Skeletal muscle tissue (tissue), 4 donors: ENCODE results near the gene PIBF1. TPM values are rescaled to one million over a fixed set of nuclear protein-coding genes. Genes with fewer than 3 reads are reported as not detected.

Experiments used
- H3K27ac ChIP-seq: one replicate; pipeline ENCODE4 v1.7.0; 2013; ENCODE audit warnings: mild to moderate bottlenecking, low read depth, low read length, inconsistent platforms
- H3K27me3 ChIP-seq, 3 donors: one replicate each; pipeline ENCODE4 v1.7.0; 2013; ENCODE audit warnings: low read length in 3 of 3; ENCODE audit not compliant: control insufficient read depth in 3 of 3, insufficient read depth in 3 of 3
- H3K36me3 ChIP-seq, 3 donors: one replicate each; pipeline ENCODE4 v1.7.0; 2013; ENCODE audit warnings: low read length in 3 of 3; ENCODE audit not compliant: control insufficient read depth in 3 of 3, insufficient read depth in 3 of 3
- H3K4me1 ChIP-seq, 3 donors: one replicate each; pipeline ENCODE4 v1.7.0; 2013; ENCODE audit warnings: low read length in 3 of 3, mild to moderate bottlenecking in 3 of 3; ENCODE audit not compliant: control insufficient read depth in 3 of 3, insufficient read depth in 3 of 3
- H3K4me3 ChIP-seq, 3 donors: one replicate each; pipeline ENCODE4 v1.7.0; 2013; ENCODE audit warnings: low read length in 3 of 3
- H3K9ac ChIP-seq, 3 donors: one replicate each; pipeline ENCODE4 v1.7.0; 2013; ENCODE audit warnings: low read length in 3 of 3, mild to moderate bottlenecking in 3 of 3, moderate library complexity in 2 of 3, low read depth in 1 of 3
- H3K9me3 ChIP-seq, 3 donors: one replicate each; pipeline ENCODE4 v1.7.0; 2013; ENCODE audit warnings: low read length in 3 of 3; ENCODE audit not compliant: control insufficient read depth in 3 of 3
- total RNA-seq: library from RNA; depleted of rRNA; stranded (reverse); fragments of >200 nt; gene quantifications from one replicate; pipeline ENCODE4 v1.2.3, GENCODE V29; 2014
- donor health status: Osteomylitis.

The PIBF1 gene
- total RNA-seq, result 13.0 TPM

- Histone ChIP-seq H3K36me3 (peaks cover 4 to 25% (median 14%) of the 10 kb centered on the region in 3 donors), H3K4me1 (peaks cover 11 to 25% (median 15%) of the 10 kb centered on the region in 3 donors), H3K4me3 (peak within 1 kb of the TSS; percentile 77 to 100 (median 100)), H3K27ac (peak within 1 kb of the TSS; percentile 93), H3K27me3 (no peaks in the 10 kb centered on the region), H3K9me3 (no peaks in the 10 kb centered on the region), H3K9ac (peak within 1 kb of the TSS; percentile 95 to 97 (median 96))
Measured at GRCh38 chr13:72781451-72782439, at the start of gene PIBF1, which contains the start of gene DIS3. Gene PIBF1, plus strand, starts transcription at chr13:72782133. Its CDS starts 1,337 bp downstream, at chr13:72783470. Gene DIS3, minus strand, starts transcription at chr13:72781900. Its CDS starts 68 bp downstream, at chr13:72781832.

GRCh38 chr13:72737033-72737432 lies 44.9 kb upstream of the PIBF1 start:
- Histone ChIP-seq H3K9ac (no peak overlapping the region), H3K4me3 (no peak overlapping the region), H3K36me3 (peaks cover 0 to 4% (median 0%) of the 10 kb centered on the region in 3 donors), H3K9me3 (no peaks in the 10 kb centered on the region), H3K27ac (no peak overlapping the region), H3K4me1 (no peaks in the 10 kb centered on the region), H3K27me3 (no peaks in the 10 kb centered on the region)

GRCh38 chr13:72740015-72740414 lies 41.9 kb upstream of the PIBF1 start:
- Histone ChIP-seq H3K9me3 (no peaks in the 10 kb centered on the region), H3K27ac (no peak overlapping the region), H3K36me3 (peaks cover 0 to 10% (median 4%) of the 10 kb centered on the region in 3 donors), H3K9ac (no peak overlapping the region), H3K4me3 (no peak overlapping the region), H3K27me3 (no peaks in the 10 kb centered on the region), H3K4me1 (no peaks in the 10 kb centered on the region)

- H3K36me3 ChIP-seq, result peaks cover 0 to 23% (median 9%) of the 10 kb centered on the region in 3 donors
- H3K4me3 ChIP-seq, result no peak overlapping the region
- no peaks in the 10 kb centered on the region for H3K27me3 ChIP-seq
- H3K27ac ChIP-seq, result no peak overlapping the region
- no peaks in the 10 kb centered on the region for H3K4me1 ChIP-seq
- no peaks in the 10 kb centered on the region for H3K9me3 ChIP-seq
- H3K9ac ChIP-seq, result no peak overlapping the region
Measured at GRCh38 chr13:72745260-72745659, 36.7 kb upstream of the PIBF1 start.

- Histone ChIP-seq H3K27ac (no peak overlapping the region), H3K9ac (no peak overlapping the region), H3K36me3 (peaks cover 0 to 28% (median 22%) of the 10 kb centered on the region in 3 donors), H3K27me3 (no peaks in the 10 kb centered on the region), H3K9me3 (no peaks in the 10 kb centered on the region), H3K4me3 (no peak overlapping the region), H3K4me1 (no peaks in the 10 kb centered on the region)
Measured at GRCh38 chr13:72751220-72751619, 30.7 kb upstream of the PIBF1 start.

GRCh38 chr13:72754111-72754510 lies 27.8 kb upstream of the PIBF1 start:
- Histone ChIP-seq H3K27me3 (no peaks in the 10 kb centered on the region), H3K9ac (no peak overlapping the region), H3K4me3 (no peak overlapping the region), H3K9me3 (no peaks in the 10 kb centered on the region), H3K27ac (no peak overlapping the region), H3K36me3 (peaks cover 3 to 41% (median 37%) of the 10 kb centered on the region in 3 donors), H3K4me1 (no peaks in the 10 kb centered on the region)

GRCh38 chr13:72757792-72758535 lies 24.0 kb upstream of the PIBF1 start:
- H3K27me3 ChIP-seq, result no peaks in the 10 kb centered on the region
- no peaks in the 10 kb centered on the region for H3K4me1 ChIP-seq
- no peaks in the 10 kb centered on the region for H3K9me3 ChIP-seq
- no peak overlapping the region for H3K9ac ChIP-seq
- H3K36me3 ChIP-seq, result peaks cover 25 to 71% (median 65%) of the 10 kb centered on the region in 3 donors
- H3K27ac ChIP-seq, result no peak overlapping the region
- H3K4me3 ChIP-seq, result no peak overlapping the region

- no peaks in the 10 kb centered on the region for H3K9me3 ChIP-seq
- H3K4me3 ChIP-seq, result no peak overlapping the region
- no peaks in the 10 kb centered on the region for H3K27me3 ChIP-seq
- peaks cover 31 to 81% (median 78%) of the 10 kb centered on the region in 3 donors for H3K36me3 ChIP-seq
- no peaks in the 10 kb centered on the region for H3K4me1 ChIP-seq
- no peak overlapping the region for H3K27ac ChIP-seq
- H3K9ac ChIP-seq, result no peak overlapping the region
Measured at GRCh38 chr13:72760189-72760588, 21.7 kb upstream of the PIBF1 start.

GRCh38 chr13:72763411-72763810 lies 18.5 kb upstream of the PIBF1 start:
- Histone ChIP-seq H3K9me3 (no peaks in the 10 kb centered on the region), H3K27me3 (no peaks in the 10 kb centered on the region), H3K4me1 (no peaks in the 10 kb centered on the region), H3K27ac (no peak overlapping the region), H3K4me3 (no peak overlapping the region), H3K9ac (no peak overlapping the region), H3K36me3 (peaks cover 38 to 94% (median 81%) of the 10 kb centered on the region in 3 donors)
